PC-9 (cell line): ENCODE measurements around the gene SLC25A20. TPM values are rescaled to one million over a fixed set of nuclear protein-coding genes. Genes with fewer than 3 reads are reported as not detected.

ENCODE experiments used
- BruUV-seq: library from RNA; stranded (reverse); fragments of 400-500 nt; replicated peaks from 2 replicates; lab custom pipeline; 2021; lab: Mats Ljungman, UMichigan
- CTCF ChIA-PET: fragments of 300-600 bp; sonication (Branson Sonifier 250); formaldehyde crosslinking; loops from one replicate; lab custom pipeline; 2022; ENCODE audit warnings: antibody characterized with exemption; lab: Charles Lee
- POLR2A ChIA-PET: fragments of 300-600 bp; sonication (Branson Sonifier 250); formaldehyde crosslinking; loops from one replicate; lab custom pipeline; 2022; ENCODE audit warnings: antibody characterized with exemption; ENCODE audit not compliant: unreplicated experiment; lab: Charles Lee
- DNase-seq, 2 experiments: peaks; one replicate each; pipeline versions ENCODE4 v3.0.0 to v3.0.0-alpha.2; 2015 to 2022; ENCODE audit warnings: mixed read lengths in 1 of 2
- H2AFZ ChIP-seq: fragments of 200-600 bp; sonication (generic); 2 replicates; pipeline ENCODE4 v1.8.1; 2017; ENCODE audit warnings: antibody characterized with exemption
- H3F3A ChIP-seq: fragments of 200-600 bp; sonication (generic); 2 replicates; pipeline ENCODE4 v1.8.1; 2017; ENCODE audit warnings: antibody characterized with exemption, mild to moderate bottlenecking, low read depth; ENCODE audit not compliant: insufficient read depth
- H3K27ac ChIP-seq: fragments of 200-600 bp; sonication (generic); 2 replicates; pipeline ENCODE4 v1.6.1; 2016; ENCODE audit warnings: mixed run types
- H3K27me3 ChIP-seq: fragments of 200-600 bp; sonication (generic); 2 replicates; pipeline ENCODE4 v1.6.1; 2016; ENCODE audit warnings: low read depth, mixed run types; ENCODE audit not compliant: insufficient read depth
- H3K36me3 ChIP-seq: fragments of 200-600 bp; sonication (generic); 2 replicates; pipeline ENCODE4 v1.6.1; 2016; ENCODE audit warnings: low read depth, mixed run types
- H3K4me1 ChIP-seq: fragments of 200-600 bp; sonication (generic); replicated peaks from 2 replicates; pipeline ENCODE4 v1.6.1; 2016; ENCODE audit warnings: mixed run types; ENCODE audit not compliant: insufficient read depth
- H3K4me2 ChIP-seq: fragments of 200-600 bp; sonication (generic); 2 replicates; pipeline ENCODE4 v1.6.1; 2017; ENCODE audit warnings: mixed run types
- H3K4me3 ChIP-seq: fragments of 200-600 bp; sonication (generic); 2 replicates; pipeline ENCODE4 v1.6.1; 2016; ENCODE audit warnings: mixed run types
- H3K79me2 ChIP-seq: fragments of 200-600 bp; sonication (generic); 2 replicates; pipeline ENCODE4 v1.6.1; 2017; ENCODE audit warnings: low read depth, mixed run types
- H3K9me2 ChIP-seq: fragments of 200-600 bp; sonication (generic); 2 replicates; pipeline ENCODE4 v1.8.1; 2017; ENCODE audit warnings: mild to moderate bottlenecking; ENCODE audit not compliant: insufficient read depth
- H3K9me3 ChIP-seq: fragments of 200-600 bp; sonication (generic); 2 replicates; pipeline ENCODE4 v1.8.1; 2016; ENCODE audit warnings: low read depth; ENCODE audit not compliant: insufficient read depth
- H4K20me1 ChIP-seq: fragments of 200-600 bp; sonication (generic); 2 replicates; pipeline ENCODE4 v1.8.1; 2017; ENCODE audit not compliant: insufficient read depth
- CTCF ChIP-seq: fragments of 200-600 bp; sonication (generic); conservative IDR thresholded peaks from 2 replicates; pipeline ENCODE4 v1.6.1; 2017; ENCODE audit warnings: mixed run types, antibody characterized with exemption, mild to moderate bottlenecking, moderate library complexity
- EZH2 ChIP-seq: fragments of 200-600 bp; sonication (generic); IDR thresholded peaks from 2 replicates; pipeline ENCODE4 v1.8.0; 2017; ENCODE audit warnings: antibody characterized with exemption, low read depth
- intact Hi-C: fragments of 100-400 bp; cut with micrococcal nuclease; formaldehyde crosslinking; loops from one replicate; pipeline ENCODE4 v1.10.0; 2022; ENCODE audit not compliant: unreplicated experiment
- total RNA-seq: library from RNA; stranded (reverse); gene quantifications from 2 replicates; pipeline ENCODE4 v1.2.3, GENCODE V29; 2021

SLC25A20 gene
- total RNA-seq, 1 experiment from 2014 or later = 4.9 TPM

GRCh38 chr3:48927928-48928327 is 29.2 kb upstream of the SLC25A20 start:
- TF ChIP-seq EZH2 (no peak), CTCF (no peak)
- no peaks in the 10 kb centered on the region for H3K9me2 ChIP-seq
- H3K9me3 ChIP-seq = no peaks in the 10 kb centered on the region
- no peak for DNase-seq
- no peak overlapping the region for H2AFZ ChIP-seq
- peaks cover 60% of the 10 kb centered on the region for H4K20me1 ChIP-seq
- intact Hi-C loops = no loop called here
- no TSS peak for BruUV-seq
- H3K27ac ChIP-seq = no peak overlapping the region
- peaks cover 7% of the 10 kb centered on the region; the same call in 1 of the 2 replicates for H3F3A ChIP-seq
- no peak overlapping the region for H3K4me2 ChIP-seq
- ChIA-PET POLR2A (interaction anchor here (0.7 kb wide), 2 partner anchors 88 to 1126 kb away, joined by 3 to 15 read pairs; no protein-coding TSS in a partner anchor), CTCF (no interaction called here)
- no peaks in the 10 kb centered on the region for H3K27me3 ChIP-seq
- peaks cover 86% of the 10 kb centered on the region for H3K79me2 ChIP-seq
- H3K4me3 ChIP-seq = no peak overlapping the region
- peaks cover 20% of the 10 kb centered on the region; the same call in 1 of the 2 replicates for H3K36me3 ChIP-seq
- 0 out of 2 replicates have a peak, but pooled peaks cover 13% of the 10 kb centered on the region for H3K4me1 ChIP-seq

- peak in 1 of 2 experiments; percentile 61 for DNase-seq
- H3K27ac ChIP-seq = no peak overlapping the region
- TF ChIP-seq CTCF (no peak), EZH2 (no peak)
- H3K4me3 ChIP-seq = no peak overlapping the region
- no peak overlapping the region for H3K4me2 ChIP-seq
- CTCF ChIA-PET = no interaction called here
- no peak overlapping the region for H2AFZ ChIP-seq
- H3K9me2 ChIP-seq = no peaks in the 10 kb centered on the region
- H3K79me2 ChIP-seq = peaks cover 85% of the 10 kb centered on the region
- H3K27me3 ChIP-seq = no peaks in the 10 kb centered on the region
- H3K4me1 ChIP-seq = peaks cover 16% of the 10 kb centered on the region
- peaks cover 23% of the 10 kb centered on the region; the same call in 1 of the 2 replicates for H3K36me3 ChIP-seq
- BruUV-seq = no TSS peak
- intact Hi-C loops = no loop called here
- H3F3A ChIP-seq = peaks cover 7% of the 10 kb centered on the region; the same call in 1 of the 2 replicates
- POLR2A ChIA-PET = interaction anchor here (0.6 kb wide), 1 partner anchor 263 kb away, joined by 6 read pairs; no protein-coding TSS in a partner anchor
- H4K20me1 ChIP-seq = peaks cover 62% of the 10 kb centered on the region
- no peaks in the 10 kb centered on the region for H3K9me3 ChIP-seq
Observed at GRCh38 chr3:48926425-48927392, 28.0 kb upstream of the SLC25A20 start.
